ENCODE results near the gene TDRD12. TPM values are rescaled to one million over a fixed set of nuclear protein-coding genes. Genes with fewer than 3 reads are reported as not detected.

Gene TDRD12
- total and polyA plus RNA-seq, 11 donors = 0.06 to 0.63 (median 0.23) TPM; not detected in 5

DNA sequence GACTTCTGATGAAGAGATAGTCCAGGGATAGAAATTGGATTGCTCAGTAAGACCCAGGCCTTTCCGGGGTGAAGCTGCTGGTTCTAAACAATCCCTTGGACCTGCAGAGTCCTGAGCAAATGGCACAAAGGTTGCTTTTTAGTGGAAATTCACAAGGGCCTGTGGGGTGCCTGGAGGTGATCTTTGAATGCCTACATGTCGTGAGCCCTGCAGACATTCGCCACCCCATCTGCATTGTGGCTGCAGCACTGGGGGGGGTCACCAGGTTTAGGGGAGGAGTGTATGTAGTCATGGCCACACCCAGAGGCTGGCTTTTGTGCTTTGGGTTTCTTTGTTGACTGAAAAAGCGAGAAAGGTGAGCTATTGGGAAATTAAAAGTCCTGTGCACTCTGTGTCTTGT, 108.6 kb downstream of the TDRD12 start:
- TF ChIP-seq POLR2A (IDR thresholded peaks at IDR 0.05) = no peak
- TF ChIP-seq, protein P1, sequence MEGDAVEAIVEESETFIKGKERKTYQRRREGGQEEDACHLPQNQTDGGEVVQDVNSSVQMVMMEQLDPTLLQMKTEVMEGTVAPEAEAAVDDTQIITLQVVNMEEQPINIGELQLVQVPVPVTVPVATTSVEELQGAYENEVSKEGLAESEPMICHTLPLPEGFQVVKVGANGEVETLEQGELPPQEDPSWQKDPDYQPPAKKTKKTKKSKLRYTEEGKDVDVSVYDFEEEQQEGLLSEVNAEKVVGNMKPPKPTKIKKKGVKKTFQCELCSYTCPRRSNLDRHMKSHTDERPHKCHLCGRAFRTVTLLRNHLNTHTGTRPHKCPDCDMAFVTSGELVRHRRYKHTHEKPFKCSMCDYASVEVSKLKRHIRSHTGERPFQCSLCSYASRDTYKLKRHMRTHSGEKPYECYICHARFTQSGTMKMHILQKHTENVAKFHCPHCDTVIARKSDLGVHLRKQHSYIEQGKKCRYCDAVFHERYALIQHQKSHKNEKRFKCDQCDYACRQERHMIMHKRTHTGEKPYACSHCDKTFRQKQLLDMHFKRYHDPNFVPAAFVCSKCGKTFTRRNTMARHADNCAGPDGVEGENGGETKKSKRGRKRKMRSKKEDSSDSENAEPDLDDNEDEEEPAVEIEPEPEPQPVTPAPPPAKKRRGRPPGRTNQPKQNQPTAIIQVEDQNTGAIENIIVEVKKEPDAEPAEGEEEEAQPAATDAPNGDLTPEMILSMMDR (IDR thresholded peaks at IDR 0.05) = no peak
- 81 to 90% (median 84%) methylated on average over 4 of the region's 4 CpGs for WGBS, 4 donors

DNA sequence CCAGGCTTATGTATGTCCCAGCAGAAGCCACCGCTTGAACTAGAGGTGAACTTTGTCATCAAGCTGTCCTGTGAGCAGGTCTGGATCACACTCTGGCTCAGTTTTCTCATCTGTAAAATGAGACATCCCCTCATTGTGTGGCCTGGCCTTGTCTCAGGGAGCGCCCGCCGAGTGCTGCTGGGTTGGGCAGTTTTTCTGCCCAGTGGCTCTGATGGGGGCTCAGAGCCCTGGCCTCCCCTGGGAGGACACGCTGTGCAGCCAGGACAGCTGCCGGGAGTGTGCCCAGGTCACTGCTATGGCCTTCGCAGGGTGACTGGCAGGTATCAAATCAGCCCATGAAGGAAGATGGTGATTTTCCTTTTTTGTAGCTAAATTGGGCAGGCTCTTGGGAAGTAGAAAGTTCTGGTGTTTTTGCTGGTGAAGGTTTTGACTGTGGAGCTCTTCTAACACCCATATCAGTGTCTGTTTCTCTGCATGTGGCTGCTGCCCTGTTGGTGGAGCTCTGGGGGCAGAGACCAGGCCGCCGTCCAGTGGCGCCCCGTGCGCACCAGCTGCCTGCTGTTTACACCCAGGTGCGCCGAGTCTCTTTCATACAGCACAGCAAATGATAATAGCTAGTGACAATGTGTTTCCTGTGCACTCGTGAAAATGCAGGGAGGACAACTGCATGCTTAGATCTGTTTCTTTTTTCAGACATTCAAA, 109.2 kb downstream of the TDRD12 start:
- H3K27me3 ChIP-seq = peaks cover 0 to 16% (median 6%) of the 10 kb centered on the region in 9 donors
- no peaks in the 10 kb centered on the region for H3K9me3 ChIP-seq
- WGBS, 4 donors = 84 to 88% (median 86%) methylated on average over 15 of the region's 15 CpGs
- H3K4me1 ChIP-seq = peaks cover 0 to 4% (median 0%) of the 10 kb centered on the region in 12 donors
- H3K4me3 ChIP-seq = no peak overlapping the region
- DNase-seq (no peak), ATAC-seq (no peak)
- no peak overlapping the region for H3K27ac ChIP-seq
- H3K36me3 ChIP-seq = no peaks in the 10 kb centered on the region
- TF ChIP-seq POLR2A (IDR thresholded peaks at IDR 0.05) = no peak
- TF ChIP-seq, protein P1 (IDR thresholded peaks at IDR 0.05) = no peak
- intact Hi-C loops (cut with DNase I) = no loop called here

More for the DNA sequence above, 108.6 kb downstream of the TDRD12 start:
- DNase-seq (no peak), ATAC-seq (no peak)
- H3K9me3 ChIP-seq = no peaks in the 10 kb centered on the region
- H3K4me1 ChIP-seq = peaks cover 0 to 4% (median 0%) of the 10 kb centered on the region in 12 donors
- intact Hi-C loops (cut with DNase I) = no loop called here
- no peak overlapping the region for H3K4me3 ChIP-seq
- H3K27me3 ChIP-seq = peaks cover 0 to 21% (median 7%) of the 10 kb centered on the region in 9 donors
- no peaks in the 10 kb centered on the region for H3K36me3 ChIP-seq
- H3K27ac ChIP-seq = no peak overlapping the region

DNA sequence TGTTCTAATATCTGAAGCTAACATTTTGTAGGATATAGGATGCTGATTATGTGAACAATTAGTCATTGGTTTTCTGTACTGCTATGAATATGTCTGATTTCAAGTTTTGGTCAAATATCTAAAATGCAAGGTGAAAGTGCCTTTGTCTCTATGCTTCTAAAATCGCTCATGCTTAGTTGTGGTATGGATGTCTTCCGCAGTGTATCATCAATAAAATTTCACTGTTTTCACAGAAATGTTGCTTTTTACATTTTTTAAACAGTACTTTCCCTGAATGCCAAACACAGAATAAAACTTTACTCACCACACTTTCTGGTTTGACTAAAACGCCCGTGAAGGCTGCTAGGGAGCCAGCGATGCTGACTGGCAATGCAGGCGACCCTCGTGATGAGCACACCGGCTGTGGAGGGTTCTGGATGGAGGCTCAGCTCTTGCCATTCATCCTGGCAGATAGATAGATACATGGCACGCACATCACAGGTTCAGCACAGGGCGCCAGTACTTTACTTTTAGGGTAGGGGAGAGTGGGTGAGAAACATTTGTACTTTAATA, 109.9 kb downstream of the TDRD12 start:
- intact Hi-C loops (cut with DNase I) = no loop called here
- no peak for ATAC-seq
- TF ChIP-seq POLR2A (IDR thresholded peaks at IDR 0.05) = no peak
- TF ChIP-seq, protein P1 (IDR thresholded peaks at IDR 0.05) = no peak
- peak in 1 of 5 donors; percentile 21 for DNase-seq
- Histone ChIP-seq H3K36me3 (no peaks in the 10 kb centered on the region), H3K9me3 (no peaks in the 10 kb centered on the region), H3K27me3 (peaks cover 0 to 11% (median under 1%) of the 10 kb centered on the region in 9 donors), H3K4me1 (peaks cover 0 to 2% (median 0%) of the 10 kb centered on the region in 12 donors), H3K27ac (no peak overlapping the region), H3K4me3 (no peak overlapping the region)
- 88 to 93% (median 91%) methylated on average over 10 of the region's 10 CpGs for WGBS, 4 donors

DNA sequence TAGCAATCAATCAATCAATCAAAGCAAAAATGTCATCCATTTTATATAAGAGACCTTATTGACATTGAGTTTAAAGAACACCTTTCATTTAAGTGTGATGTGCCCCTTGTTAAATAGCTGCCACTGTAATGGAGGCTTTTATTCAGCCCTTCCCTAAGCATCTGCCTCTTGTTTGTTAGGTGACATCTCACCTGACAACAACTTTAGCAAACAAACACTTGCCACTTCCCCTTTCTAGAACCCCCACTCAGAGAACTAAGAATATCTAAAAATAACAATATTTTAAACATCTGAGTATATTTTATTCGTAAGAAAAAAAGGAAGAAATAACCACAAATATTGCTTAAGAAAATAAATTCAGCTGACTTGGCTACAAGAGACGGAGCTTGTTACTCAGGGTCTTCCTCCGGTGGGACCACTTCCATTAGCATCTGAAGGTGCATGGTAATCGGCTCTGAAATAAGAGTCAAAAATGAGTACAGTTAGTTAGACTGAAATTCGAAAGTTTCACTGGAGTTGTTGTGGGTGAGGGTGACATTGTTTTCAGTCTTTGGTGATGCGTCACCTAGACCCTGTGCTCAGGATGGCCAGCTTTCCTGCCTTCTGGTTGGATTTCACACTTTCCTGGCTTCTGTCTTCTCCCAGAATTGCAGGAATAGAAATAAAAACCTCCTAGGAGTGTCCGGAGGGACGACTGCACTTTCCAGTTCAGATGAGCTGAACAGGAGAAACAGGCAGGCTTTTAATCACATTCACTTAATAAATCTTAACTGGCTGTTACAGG, 110.9 kb downstream of the TDRD12 start:
- DNase-seq = no peak
- intact Hi-C loops (cut with DNase I) = no loop called here
- no peaks in the 10 kb centered on the region for H3K36me3 ChIP-seq
- H3K27me3 ChIP-seq = peaks cover 0 to 3% (median 0%) of the 10 kb centered on the region in 9 donors
- H3K27ac ChIP-seq = no peak overlapping the region
- ATAC-seq = no peak
- no peaks in the 10 kb centered on the region for H3K4me1 ChIP-seq
- WGBS, 4 donors = 89 to 91% (median 90%) methylated on average over 8 of the region's 8 CpGs
- H3K4me3 ChIP-seq = no peak overlapping the region
- no peak for TF ChIP-seq POLR2A (IDR thresholded peaks at IDR 0.05)
- TF ChIP-seq, protein P1 (IDR thresholded peaks at IDR 0.05) = no peak
- no peaks in the 10 kb centered on the region for H3K9me3 ChIP-seq

Measured in heart left ventricle (tissue), 16 donors.